ENCODE measurements around the gene MEF2C.

Gene MEF2C

DNA sequence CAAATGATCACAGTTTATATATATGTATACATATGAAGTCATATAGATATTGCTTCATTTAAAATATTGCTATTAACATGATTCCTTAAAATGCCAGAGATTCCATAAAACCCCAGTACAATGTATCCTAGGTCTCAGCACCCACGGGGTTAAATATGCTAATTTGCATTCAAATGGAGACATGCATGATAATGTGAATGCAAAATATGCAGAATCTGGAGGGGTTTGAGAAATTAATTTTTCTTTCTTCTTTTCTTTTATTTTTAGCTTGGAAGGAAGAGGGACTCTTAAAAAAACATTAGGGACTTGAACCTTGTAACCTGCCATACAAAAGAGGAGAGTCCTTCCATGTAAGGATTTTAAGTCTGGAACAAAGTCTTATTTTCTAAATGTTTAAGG is 211.9 kb downstream of the MEF2C start:
- H3K27ac ChIP-seq (ENCODE audit: low read length), result no peak overlapping the region
- H3K36me3 ChIP-seq (ENCODE audit: control insufficient read depth, insufficient read depth, low read length), result no peaks in the 10 kb centered on the region
- DNase-seq (ENCODE audit: low read depth, low spot score), result no peak
- no CpG with 5 or more reads among the region's 1 CpG for WGBS (ENCODE audit: insufficient coverage, insufficient read length)
- H3K4me3 ChIP-seq (ENCODE audit: low read length), result no peak overlapping the region
- peaks cover 9% of the 10 kb centered on the region; the same call in 1 of the 2 replicates for H3K4me1 ChIP-seq (ENCODE audit: control insufficient read depth, insufficient read depth, low read length)
- no peaks in the 10 kb centered on the region for H3K9me3 ChIP-seq (ENCODE audit: control insufficient read depth, insufficient read depth, low read length)
- H3K27me3 ChIP-seq (ENCODE audit: control insufficient read depth, insufficient read depth, low read length), result peaks cover 26% of the 10 kb centered on the region

DNA sequence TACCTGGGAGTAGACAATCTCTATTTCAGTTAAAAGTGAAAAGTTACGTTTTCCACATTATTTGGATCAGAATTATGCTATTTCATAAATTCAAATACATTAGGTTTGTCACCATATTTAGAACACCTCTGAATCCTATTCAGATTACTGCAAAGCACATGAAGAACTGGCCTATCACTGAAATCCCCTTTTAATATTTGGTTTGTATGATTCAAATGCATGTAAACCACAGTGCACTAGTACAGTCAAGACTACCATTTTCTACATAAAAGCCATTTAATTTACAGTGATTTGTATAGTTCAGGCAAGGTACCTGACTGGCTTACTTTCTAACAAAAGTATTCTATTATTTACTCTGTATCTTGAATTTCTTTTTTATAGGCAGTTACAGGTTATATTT is 212.5 kb downstream of the MEF2C start:
- Histone ChIP-seq H3K4me3 (ENCODE audit: low read length) (no peak overlapping the region), H3K9me3 (ENCODE audit: control insufficient read depth, insufficient read depth, low read length) (no peaks in the 10 kb centered on the region), H3K4me1 (ENCODE audit: control insufficient read depth, insufficient read depth, low read length) (peaks cover 13% of the 10 kb centered on the region; the same call in 1 of the 2 replicates), H3K36me3 (ENCODE audit: control insufficient read depth, insufficient read depth, low read length) (no peaks in the 10 kb centered on the region), H3K27ac (ENCODE audit: low read length) (no peak overlapping the region), H3K27me3 (ENCODE audit: control insufficient read depth, insufficient read depth, low read length) (peaks cover 30% of the 10 kb centered on the region)
- WGBS (ENCODE audit: insufficient coverage, insufficient read length), result no CpG with 5 or more reads among the region's 1 CpG
- no peak for DNase-seq (ENCODE audit: low read depth, low spot score)

DNA sequence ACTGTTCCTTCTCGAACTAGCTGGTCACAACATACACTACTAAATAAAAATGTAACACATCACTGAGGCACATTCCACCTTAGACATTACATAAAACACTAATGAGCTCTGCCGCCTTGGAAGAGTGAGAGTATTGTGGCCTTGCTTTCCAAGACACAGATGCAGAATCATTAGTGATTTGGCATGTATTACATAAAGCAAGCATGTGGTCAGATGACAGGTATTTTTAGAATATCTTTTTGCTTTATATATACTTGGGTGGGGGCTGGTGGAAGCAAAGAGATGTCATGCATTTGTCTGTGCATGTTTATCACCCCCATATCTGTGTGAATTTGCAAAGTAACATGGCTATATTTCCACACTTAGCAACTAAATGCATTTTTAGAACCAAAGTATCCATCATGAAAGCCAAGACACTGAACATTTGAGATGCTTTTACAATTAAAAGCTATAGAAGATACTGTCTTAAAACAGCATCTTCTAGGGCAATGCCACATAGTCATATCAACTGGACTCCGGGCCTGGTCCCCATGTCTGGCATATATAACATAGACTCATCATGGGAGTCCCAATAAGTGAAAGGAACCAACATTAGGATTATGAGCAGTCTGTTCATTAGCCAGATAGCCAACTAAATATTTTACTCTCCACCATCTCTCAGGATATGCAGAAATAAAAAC is 213.5 kb downstream of the MEF2C start:
- no peak overlapping the region for H3K27ac ChIP-seq (ENCODE audit: low read length)
- peaks cover 28% of the 10 kb centered on the region for H3K27me3 ChIP-seq (ENCODE audit: control insufficient read depth, insufficient read depth, low read length)
- no peaks in the 10 kb centered on the region for H3K36me3 ChIP-seq (ENCODE audit: control insufficient read depth, insufficient read depth, low read length)
- H3K4me1 ChIP-seq (ENCODE audit: control insufficient read depth, insufficient read depth, low read length), result peaks cover 13% of the 10 kb centered on the region; the same call in 1 of the 2 replicates
- no peak overlapping the region for H3K4me3 ChIP-seq (ENCODE audit: low read length)
- no peak for DNase-seq (ENCODE audit: low read depth, low spot score)
- H3K9me3 ChIP-seq (ENCODE audit: control insufficient read depth, insufficient read depth, low read length), result no peaks in the 10 kb centered on the region
- no CpG with 5 or more reads among the region's 3 CpGs for WGBS (ENCODE audit: insufficient coverage, insufficient read length)

DNA sequence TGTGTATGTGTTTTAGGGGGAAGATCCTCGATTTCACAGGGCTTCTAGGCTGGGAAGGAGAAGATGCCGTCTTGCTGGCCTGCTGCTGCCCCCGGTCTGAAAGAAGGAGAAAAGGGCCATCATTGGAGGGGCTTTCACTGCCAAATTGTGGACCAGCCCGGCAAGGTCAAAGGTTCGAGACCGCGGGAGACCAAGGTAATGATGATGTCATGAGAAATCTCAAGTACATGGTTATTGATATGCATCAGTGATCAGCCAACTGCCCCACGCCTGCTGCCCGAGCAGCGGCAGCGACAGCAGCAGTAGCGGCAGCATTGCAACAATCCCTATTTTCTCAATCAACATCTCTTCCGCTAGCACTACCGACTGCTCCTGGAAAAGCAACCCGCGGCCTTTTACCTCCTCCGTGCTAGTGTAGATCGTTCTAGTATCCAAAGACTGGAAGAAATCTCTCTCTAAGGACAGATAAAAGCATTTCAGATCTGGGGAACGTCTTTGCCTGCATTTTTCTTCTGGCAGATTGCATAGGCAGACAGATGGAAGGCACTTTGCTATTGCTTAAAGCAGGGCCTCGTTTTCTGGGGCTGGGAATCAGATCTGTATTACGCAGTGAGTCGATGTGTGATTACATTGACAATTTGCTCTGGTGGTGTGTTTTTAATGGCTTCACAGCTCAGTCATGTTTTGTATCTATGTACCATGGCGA is 215.3 kb downstream of the MEF2C start:
- WGBS (ENCODE audit: insufficient coverage, insufficient read length), result no CpG with 5 or more reads among the region's 23 CpGs
- Histone ChIP-seq H3K27me3 (ENCODE audit: control insufficient read depth, insufficient read depth, low read length) (peaks cover 30% of the 10 kb centered on the region), H3K4me1 (ENCODE audit: control insufficient read depth, insufficient read depth, low read length) (peaks cover 11% of the 10 kb centered on the region; the same call in 1 of the 2 replicates), H3K36me3 (ENCODE audit: control insufficient read depth, insufficient read depth, low read length) (no peaks in the 10 kb centered on the region), H3K27ac (ENCODE audit: low read length) (no peak overlapping the region), H3K4me3 (ENCODE audit: low read length) (peak overlapping the region; percentile 2; the same call in 1 of the 2 replicates), H3K9me3 (ENCODE audit: control insufficient read depth, insufficient read depth, low read length) (no peaks in the 10 kb centered on the region)
- DNase-seq (ENCODE audit: low read depth, low spot score), result no peak
